NCI-H524 treated with DMSO at 0.1 percent for 48 hours (cell line): ENCODE data around the gene FNDC10.

Experiments
- DNase-seq: peaks from one replicate; lab custom pipeline; 2025; lab: John Stamatoyannopoulos, UW

Gene FNDC10

DNA sequence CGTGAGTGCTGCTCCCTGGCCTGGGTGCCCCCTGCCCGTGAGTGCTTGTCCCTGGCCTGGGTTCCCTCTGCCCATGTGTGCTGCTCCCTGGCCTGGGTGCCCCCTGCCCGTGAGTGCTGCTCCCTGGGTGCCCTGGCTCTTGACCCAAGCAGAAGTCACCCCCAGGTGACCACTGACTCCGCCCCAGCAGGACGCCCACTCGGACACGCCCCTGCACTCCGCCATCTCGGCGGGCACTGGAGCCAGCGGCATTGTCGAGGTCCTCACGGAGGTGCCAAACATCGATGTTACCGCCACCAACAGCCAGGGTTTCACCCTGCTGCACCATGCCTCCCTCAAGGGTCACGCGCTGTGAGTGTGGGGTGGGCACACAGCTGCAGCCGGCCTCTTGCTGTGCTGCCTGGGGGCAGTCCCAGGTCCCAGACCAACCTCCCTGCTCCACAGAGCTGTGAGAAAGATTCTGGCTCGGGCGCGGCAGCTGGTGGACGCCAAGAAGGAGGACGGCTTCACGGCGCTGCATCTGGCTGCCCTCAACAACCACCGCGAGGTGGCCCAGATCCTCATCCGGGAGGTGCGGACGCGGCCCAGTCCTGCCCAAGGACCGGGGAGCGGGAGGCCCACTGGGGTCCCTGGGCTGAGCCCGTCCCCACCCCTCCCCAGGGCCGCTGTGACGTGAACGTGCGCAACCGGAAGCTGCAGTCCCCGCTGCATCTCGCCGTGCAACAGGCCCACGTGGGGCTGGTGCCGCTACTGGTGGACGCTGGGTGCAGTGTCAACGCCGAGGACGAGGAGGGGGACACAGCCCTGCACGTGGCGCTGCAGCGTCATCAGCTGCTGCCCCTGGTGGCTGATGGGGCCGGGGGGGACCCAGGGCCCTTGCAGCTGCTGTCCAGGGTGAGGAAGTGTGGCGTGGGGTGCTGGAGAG is 28.2 kb upstream of the FNDC10 start:
- no peak for DNase-seq

- no peak for DNase-seq
These were observed 27.4 kb upstream of the FNDC10 start for GRCh38 chr1:1627261-1627828.

DNA sequence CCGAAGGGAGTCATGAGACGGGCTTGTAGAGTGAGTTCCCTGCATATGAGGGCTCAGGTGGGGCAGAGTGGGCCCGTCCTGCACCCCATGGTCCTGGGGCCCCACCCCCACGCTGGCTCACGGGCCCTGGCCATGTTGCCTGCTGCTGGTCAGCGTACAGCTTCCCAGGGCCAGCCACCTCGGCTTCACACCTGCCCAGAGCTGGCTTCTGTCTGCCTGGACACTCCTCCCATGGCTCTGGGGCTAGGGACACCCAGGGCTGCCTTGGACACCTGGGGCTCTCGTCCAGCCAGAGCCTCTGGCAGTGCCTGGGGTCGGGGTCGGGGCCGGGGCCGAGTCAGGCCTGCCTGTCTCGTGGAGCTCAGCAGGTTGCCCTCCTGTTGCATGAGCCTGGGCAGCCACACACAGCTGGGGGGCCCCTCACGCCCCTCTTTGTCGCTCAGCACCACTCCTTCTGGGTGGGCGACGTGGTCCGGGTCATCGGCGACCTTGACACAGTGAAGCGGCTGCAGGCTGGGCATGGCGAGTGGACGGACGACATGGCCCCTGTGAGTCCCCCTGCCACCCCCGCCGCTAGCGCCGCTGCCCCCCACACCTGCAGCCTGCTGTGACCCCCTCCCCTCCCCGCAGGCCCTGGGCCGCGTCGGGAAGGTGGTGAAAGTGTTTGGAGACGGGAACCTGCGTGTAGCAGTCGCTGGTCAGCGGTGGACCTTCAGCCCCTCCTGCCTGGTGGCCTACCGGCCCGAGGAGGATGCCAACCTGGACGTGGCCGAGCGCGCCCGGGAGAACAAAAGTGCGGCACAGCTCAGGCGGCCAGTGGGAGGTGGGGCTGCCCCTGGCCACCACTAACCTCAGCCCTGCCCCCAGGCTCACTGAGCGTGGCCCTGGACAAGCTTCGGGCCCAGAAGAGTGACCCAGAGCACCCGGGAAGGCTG is 26.5 kb upstream of the FNDC10 start:
- no peak for DNase-seq

- no peak for DNase-seq
These were observed 25.9 kb upstream of the FNDC10 start for GRCh38 chr1:1625824-1626206.

DNA sequence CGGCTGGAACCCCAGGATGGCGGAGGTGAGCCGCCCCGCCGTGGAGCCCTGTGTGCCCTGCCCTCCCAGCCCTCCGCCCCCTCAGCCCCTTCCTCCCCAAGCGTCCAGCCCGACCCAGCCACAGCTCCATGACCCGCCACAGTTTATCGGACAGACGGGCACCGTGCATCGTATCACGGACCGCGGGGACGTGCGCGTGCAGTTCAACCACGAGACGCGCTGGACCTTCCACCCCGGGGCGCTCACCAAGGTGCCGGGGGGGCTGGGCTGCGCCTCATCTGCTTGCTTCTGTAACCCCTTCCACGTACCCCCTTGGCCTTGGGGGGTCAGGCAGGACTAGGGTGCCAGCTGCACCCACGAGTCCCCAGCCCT is 25.5 kb upstream of the FNDC10 start:
- DNase-seq: no peak

DNA sequence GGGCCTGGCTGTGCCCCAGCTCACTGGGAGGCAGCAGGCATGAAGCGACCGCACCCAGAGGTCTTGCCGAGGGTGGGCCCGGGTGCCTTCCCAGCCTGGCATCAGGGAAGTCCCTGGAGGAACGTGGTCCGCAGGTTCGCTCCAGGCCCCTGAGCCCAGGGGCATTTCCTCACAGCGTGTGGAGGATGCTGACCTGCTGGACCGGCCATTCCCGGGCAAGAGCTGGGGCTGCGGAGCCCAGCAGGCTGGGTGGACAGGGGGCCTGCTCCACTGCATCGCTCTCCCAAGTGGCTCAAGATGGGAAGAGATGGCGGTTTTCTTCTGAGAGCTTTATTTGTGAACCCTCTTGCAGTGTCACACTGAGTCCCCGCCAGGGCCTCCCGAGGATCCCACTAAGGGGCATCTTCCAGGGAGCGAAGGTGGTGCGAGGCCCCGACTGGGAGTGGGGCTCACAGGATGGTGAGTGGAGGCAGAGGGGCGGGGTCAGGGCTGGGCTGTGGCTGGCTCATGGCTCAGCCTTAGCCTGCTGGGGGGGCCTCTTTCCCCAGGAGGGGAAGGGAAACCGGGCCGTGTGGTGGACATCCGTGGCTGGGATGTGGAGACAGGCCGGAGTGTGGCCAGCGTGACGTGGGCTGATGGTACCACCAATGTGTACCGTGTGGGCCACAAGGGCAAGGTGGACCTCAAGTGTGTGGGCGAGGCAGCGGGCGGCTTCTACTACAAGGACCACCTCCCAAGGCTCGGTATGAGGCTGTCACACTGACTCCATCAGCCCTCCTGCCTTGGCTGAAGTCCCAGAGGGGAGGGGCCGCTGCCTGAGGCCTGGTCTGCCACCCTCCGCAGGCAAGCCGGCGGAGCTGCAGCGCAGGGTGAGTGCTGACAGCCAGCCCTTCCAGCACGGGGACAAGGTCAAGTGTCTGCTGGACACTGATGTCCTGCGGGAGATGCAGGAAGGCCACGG is 24.8 kb upstream of the FNDC10 start:
- DNase-seq: no peak

GRCh38 chr1:1623631-1624442 is 23.9 kb upstream of the FNDC10 start:
- DNase-seq: no peak

- DNase-seq: no peak
These were observed 23.3 kb upstream of the FNDC10 start for GRCh38 chr1:1623181-1623630.

- no peak for DNase-seq
These were observed 22.8 kb upstream of the FNDC10 start for GRCh38 chr1:1622788-1623094.

DNA sequence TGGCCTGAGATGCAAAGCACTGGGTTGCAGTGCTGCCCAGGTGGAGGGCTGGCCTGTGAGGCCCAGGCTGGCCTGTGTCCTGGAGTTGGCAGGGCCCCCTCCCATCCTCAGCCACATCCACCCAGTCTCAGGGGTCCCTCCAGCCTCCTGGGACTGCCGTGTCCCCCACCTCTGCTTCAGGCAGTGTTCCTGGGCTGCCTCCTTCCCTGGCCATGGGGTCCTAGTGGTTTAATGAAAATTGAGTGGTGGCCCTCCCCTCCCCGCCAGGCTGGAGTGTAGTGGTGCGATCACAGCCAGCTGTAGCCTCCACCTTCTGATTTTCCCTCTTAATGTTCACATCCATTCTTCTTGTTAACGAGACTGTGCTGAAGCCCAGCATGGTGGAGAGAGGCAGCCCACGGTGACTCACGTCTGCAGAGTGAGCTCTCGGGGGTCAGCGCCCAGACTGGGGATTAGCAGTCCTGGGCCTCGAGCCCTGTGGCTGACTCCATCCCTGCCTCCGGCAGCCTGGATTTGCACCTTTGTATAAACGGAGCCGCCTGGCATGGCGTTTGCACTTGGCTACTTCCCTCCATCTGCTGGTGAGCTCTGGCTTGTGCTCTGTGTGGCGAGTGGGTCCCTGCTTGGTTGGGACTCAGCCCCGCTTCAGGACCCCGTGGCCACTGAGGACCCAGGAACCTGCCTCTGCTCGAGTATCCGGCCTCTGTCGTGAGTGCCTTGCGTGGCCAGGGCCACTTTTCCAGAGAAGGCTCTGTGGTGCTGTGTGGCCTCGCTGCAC is 22.3 kb upstream of the FNDC10 start:
- no peak for DNase-seq

DNA sequence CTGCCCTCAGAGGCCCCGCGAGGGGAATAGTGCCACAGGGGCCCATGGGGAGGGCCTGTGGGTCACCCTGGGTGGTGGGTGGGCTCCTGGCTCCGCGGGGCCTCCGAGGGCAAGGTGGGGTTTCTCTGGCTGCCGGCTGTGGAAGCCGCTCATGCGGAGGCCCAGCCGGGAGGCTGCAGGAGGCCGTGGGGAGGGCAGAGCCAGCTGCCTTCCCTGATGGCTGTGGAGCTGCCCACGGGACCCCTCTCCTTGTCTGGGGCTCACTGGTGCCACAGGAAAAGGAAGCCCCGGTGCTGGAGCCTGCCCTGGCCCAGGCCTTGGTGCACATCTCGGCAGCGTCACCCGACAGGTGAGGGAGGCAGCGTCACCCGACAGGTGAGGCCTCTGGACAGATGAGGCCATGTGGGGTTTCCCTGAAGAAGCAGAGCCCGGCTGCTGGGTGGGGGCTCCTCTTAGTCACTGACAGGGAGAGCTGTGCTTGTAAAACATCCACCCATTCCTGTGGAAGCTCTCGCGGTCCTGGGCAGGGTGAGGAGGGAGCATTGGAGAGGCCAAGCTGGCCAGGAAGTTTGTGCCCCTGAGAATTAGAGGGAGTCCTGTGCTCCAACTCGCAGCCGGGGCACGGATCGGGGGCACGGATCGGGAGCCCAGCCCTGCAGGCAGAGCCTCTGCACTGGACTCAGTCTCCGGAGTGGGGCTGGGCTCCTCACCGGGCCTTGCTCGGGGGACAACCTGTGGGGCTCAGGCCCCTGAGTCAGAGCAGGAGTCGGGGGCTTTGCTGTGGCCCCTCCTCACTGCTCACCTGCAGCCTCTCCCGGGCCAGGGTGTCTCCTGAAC is 21.5 kb upstream of the FNDC10 start:
- no peak for DNase-seq

DNA sequence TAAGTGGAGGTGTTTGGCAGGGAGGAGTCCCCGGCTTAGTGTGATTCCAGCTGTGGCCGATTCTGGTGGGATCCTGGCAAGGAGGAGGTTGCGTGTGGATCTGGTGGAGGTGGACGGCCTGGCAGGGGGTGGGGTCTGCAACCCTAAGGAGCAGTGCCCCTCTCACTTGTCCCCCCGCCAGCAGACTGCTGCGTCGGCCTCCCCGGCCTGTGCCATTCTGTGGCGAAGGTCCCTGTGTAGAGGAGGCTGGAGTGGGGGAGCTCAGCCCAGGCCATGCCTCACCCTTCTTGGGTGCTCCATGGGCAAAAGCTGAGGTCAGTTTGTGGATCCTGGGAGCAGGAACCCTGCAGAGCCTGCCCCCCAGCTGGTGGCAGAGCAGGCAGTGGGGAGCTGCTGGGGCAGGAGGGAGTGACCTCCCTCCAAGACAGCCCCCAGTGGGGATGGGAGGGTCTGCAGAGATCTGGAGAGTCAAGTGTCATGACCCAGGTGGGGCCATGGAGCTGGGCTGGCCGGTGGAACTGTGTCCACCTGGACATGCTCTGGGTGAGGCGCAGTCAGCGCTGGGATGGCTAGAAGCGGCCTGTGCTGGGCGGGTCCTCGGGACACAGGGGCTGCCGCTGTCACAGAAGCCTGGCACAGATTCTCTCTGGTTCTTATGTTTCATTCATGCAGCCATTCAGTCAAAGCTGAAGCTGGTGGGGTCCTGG is 20.7 kb upstream of the FNDC10 start:
- no peak for DNase-seq

- DNase-seq: no peak
These were observed 20.0 kb upstream of the FNDC10 start for GRCh38 chr1:1619917-1620361.

DNA sequence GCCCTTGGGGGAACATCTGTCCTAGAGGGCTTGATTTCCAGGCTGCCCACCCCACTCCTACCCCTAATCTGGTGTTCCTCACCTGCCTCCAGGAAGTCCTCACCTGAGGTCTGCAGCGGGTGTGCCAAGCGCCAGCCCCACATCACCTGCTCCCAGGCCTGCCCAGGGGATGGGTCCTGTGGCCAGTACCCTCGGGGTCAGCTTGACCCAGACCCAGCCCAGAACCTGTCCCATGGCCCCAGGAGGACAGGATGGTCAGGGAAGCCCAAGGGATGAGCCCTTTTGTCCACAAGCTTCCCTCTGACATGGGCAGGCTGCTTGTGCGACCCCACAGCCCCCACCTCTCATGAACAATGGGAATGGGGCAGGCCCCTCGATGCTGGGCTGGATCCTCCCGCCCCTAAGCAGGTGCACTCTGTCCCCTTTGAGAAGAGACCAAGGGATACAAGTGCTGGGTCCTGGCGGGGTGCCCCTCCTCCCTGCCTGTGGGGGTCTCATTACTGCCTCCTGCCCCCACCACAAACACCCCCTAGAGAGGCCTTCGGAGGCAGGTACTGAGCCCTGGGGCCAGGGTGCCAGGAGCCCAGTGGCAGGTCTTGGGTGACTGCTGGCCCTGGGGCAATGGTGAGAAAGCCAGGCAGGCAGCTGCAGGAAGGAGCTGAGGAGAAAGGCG is 18.6 kb upstream of the FNDC10 start:
- DNase-seq: no peak

DNA sequence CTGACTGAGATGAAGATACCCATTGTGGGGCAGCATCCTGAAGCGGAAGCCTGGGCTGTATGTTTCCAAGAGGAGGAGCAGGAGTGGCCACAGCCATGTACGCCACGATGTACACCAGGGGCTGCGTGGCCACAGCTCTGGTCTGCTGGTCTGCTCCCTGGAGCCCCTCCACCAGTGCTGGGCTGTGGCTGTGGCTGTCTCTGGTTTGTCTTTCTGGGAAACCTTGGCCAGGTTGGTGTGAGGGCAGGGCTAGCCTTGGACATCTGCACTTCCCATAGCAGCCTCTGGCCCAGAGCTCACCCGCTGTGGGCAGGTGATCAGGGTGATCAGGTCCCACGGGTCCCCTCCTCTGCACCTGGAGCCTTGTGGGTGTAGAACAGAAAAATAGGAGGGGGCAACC is 18.0 kb upstream of the FNDC10 start:
- DNase-seq: no peak

DNA sequence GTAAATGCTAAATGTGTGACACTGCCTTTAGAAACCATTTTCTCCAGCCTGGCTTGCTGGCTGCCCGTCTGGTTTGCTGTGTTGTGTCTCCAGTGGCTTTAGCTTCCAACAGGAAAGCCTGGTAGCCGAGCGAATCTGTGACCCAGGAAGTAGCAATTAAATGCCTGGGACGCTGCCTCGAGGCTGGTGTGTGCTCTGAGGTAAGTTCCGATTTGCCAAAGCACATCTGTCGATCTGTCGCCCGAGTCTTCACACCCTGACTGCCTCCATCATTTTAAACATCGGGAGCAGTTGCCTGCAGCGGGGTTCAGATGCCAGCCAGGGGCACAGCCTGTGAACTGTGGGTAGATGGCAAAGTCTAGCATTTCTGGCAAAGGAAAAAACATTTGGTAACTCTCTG is 17.6 kb upstream of the FNDC10 start:
- no peak for DNase-seq

GRCh38 chr1:1616838-1617237 is 16.9 kb upstream of the FNDC10 start:
- DNase-seq: no peak
